ENCODE data around the gene NACC2. TPM values are rescaled to one million over a fixed set of nuclear protein-coding genes. Genes with fewer than 3 reads are reported as not detected.

NACC2 gene
- polyA plus RNA-seq, 1 donor (not counting 4 experiments of a cell fraction or from before 2014, with no cell fraction given): 4.6 TPM

DNA sequence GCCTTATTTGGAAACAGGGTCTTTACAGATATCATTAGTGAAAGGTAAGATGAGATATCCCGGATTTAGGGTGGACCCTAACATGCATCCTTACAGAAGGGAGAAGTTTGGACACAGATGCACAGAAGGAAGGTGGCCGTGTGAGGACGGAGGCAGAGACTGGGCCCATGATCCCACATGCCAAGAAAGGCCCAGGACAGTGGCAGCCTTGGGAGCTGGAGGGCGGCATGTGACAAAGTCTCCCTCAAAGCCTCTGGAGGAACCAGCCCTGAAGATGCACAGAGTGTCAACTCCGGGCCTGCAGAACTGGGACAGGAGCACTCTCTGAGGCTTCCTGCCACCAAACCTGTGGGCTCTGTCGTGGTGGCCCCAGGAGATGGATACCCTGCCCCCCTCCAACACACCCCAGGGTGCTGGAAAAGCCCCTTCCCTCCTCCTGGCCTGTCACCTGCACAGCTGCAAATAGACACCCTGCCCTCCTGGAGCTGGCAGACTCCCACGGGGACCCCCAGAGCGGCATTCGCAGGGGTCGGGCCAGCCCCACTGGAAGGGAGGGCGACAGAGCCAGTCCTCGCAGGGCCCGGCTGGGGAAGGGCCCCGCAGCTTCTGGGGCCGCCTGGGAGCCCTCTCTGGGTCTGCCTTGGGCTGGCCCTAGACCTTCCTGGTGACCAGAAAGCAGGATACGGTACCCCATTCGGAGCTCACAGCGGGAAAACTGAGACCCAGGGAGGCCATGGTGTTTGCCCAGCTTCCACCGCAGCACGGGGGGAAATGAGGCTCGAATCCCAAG lies 7.9 kb downstream of the NACC2 start:
- dilution Hi-C loops (cut with MboI; ENCODE audit: extremely low pct_ligation_motif_present, low sequenced_read_pairs): no loop called here

DNA sequence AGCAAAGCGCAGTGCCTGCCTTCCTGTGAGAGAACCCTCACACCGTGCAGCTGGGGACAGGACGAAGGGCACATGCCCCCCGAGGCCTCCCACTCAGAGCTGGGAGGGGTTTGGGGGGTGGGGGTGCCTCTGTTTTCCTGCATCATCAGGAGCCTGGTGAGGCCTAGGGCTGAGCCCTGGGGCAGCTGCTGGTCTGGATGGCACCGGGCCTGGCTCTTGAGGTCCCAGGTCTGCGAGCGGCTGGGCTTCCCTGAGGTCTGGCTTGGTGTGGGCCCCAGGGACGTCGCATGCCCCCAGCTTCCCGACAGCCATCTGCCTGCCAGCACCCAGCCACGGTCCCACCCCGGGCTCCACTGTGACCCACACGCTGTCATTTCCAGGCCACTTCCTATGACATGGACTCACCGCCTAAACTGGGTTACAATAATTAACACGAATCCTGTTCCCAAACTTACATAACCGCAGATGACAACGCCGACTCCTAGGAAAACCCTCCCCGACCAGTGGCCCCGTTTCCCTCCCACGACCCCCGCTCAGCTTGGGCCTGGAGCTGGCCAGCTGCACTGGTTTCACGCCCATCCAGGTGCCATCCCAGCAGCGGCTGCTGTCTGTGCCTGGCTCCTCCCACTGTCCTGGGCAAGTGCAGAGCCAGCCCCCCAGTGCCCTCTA lies 8.7 kb downstream of the NACC2 start:
- Histone ChIP-seq H2AFZ (ENCODE audit: control insufficient read depth, low read length) (no peak overlapping the region), H3K36me3 (ENCODE audit: control insufficient read depth in 2 of 2, extremely low read depth in 1 of 2, insufficient read depth in 2 of 2, low read length in 2 of 2) (peaks cover 3 to 8% of the 10 kb centered on the region in 2 experiments), H3K9ac (ENCODE audit: control insufficient read depth, extremely low read depth, insufficient read depth, low read length) (no peak overlapping the region), H3K4me3 (ENCODE audit: control insufficient read depth in 2 of 3, extremely low read depth in 1 of 3, insufficient read depth in 2 of 3, low read depth in 1 of 3, low read length in 3 of 3) (no peak overlapping the region), H3K79me2 (ENCODE audit: control insufficient read depth, insufficient read depth, low read length) (peaks cover 92% of the 10 kb centered on the region), H4K20me1 (ENCODE audit: control insufficient read depth, extremely low read depth, insufficient read depth, low read length) (peaks cover 24% of the 10 kb centered on the region), H3K27me3 (ENCODE audit: control insufficient read depth, extremely low read depth, insufficient read depth, low read length) (no peaks in the 10 kb centered on the region), H3K9me1 (ENCODE audit: control insufficient read depth, extremely low read depth, insufficient read depth, low read length) (no peaks in the 10 kb centered on the region), H3K4me2 (ENCODE audit: control insufficient read depth, extremely low read depth, insufficient read depth, low read depth, low read length) (no peak overlapping the region), H3K27ac (ENCODE audit: control insufficient read depth, insufficient read depth, low read length) (no peak overlapping the region), H3K9me3 (ENCODE audit: control insufficient read depth, low read depth, low read length) (no peaks in the 10 kb centered on the region), H3K4me1 (ENCODE audit: control insufficient read depth, extremely low read depth, insufficient read depth, low read length) (peaks cover 2% of the 10 kb centered on the region)
- FAIRE-seq (no peak), DNase-seq (ENCODE audit: low read depth, low spot score) (no peak)
- TF ChIP-seq, protein P1, sequence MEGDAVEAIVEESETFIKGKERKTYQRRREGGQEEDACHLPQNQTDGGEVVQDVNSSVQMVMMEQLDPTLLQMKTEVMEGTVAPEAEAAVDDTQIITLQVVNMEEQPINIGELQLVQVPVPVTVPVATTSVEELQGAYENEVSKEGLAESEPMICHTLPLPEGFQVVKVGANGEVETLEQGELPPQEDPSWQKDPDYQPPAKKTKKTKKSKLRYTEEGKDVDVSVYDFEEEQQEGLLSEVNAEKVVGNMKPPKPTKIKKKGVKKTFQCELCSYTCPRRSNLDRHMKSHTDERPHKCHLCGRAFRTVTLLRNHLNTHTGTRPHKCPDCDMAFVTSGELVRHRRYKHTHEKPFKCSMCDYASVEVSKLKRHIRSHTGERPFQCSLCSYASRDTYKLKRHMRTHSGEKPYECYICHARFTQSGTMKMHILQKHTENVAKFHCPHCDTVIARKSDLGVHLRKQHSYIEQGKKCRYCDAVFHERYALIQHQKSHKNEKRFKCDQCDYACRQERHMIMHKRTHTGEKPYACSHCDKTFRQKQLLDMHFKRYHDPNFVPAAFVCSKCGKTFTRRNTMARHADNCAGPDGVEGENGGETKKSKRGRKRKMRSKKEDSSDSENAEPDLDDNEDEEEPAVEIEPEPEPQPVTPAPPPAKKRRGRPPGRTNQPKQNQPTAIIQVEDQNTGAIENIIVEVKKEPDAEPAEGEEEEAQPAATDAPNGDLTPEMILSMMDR (optimal IDR thresholded peaks at IDR 0.05 in 1 of 3, IDR thresholded peaks at IDR 0.05 in 1 of 3, conservative IDR thresholded peaks at IDR 0.05 in 1 of 3; ENCODE audit: extremely low read depth in 1 of 3, insufficient read depth in 2 of 3, low read length in 3 of 3): no peak
- TF ChIP-seq EZH2 (IDR thresholded peaks at IDR 0.05; ENCODE audit: low read length): no peak
- dilution Hi-C loops (cut with MboI; ENCODE audit: extremely low pct_ligation_motif_present, low sequenced_read_pairs): no loop called here

More for the DNA sequence above, 7.9 kb downstream of the NACC2 start:
- Histone ChIP-seq H3K79me2 (ENCODE audit: control insufficient read depth, insufficient read depth, low read length) (peaks cover 92% of the 10 kb centered on the region), H3K4me3 (ENCODE audit: control insufficient read depth in 2 of 3, extremely low read depth in 1 of 3, insufficient read depth in 2 of 3, low read depth in 1 of 3, low read length in 3 of 3) (no peak overlapping the region), H4K20me1 (ENCODE audit: control insufficient read depth, extremely low read depth, insufficient read depth, low read length) (peaks cover 27% of the 10 kb centered on the region), H3K4me2 (ENCODE audit: control insufficient read depth, extremely low read depth, insufficient read depth, low read depth, low read length) (no peak overlapping the region), H3K36me3 (ENCODE audit: control insufficient read depth in 2 of 2, extremely low read depth in 1 of 2, insufficient read depth in 2 of 2, low read length in 2 of 2) (peaks cover 3 to 8% of the 10 kb centered on the region in 2 experiments), H3K9ac (ENCODE audit: control insufficient read depth, extremely low read depth, insufficient read depth, low read length) (no peak overlapping the region), H3K27me3 (ENCODE audit: control insufficient read depth, extremely low read depth, insufficient read depth, low read length) (no peaks in the 10 kb centered on the region), H2AFZ (ENCODE audit: control insufficient read depth, low read length) (no peak overlapping the region), H3K9me3 (ENCODE audit: control insufficient read depth, low read depth, low read length) (no peaks in the 10 kb centered on the region), H3K4me1 (ENCODE audit: control insufficient read depth, extremely low read depth, insufficient read depth, low read length) (peaks cover 7% of the 10 kb centered on the region), H3K9me1 (ENCODE audit: control insufficient read depth, extremely low read depth, insufficient read depth, low read length) (no peaks in the 10 kb centered on the region), H3K27ac (ENCODE audit: control insufficient read depth, insufficient read depth, low read length) (no peak overlapping the region)
- FAIRE-seq (no peak), DNase-seq (ENCODE audit: low read depth, low spot score) (no peak)
- TF ChIP-seq, protein P1 (optimal IDR thresholded peaks at IDR 0.05 in 1 of 3, IDR thresholded peaks at IDR 0.05 in 1 of 3, conservative IDR thresholded peaks at IDR 0.05 in 1 of 3; ENCODE audit: extremely low read depth in 1 of 3, insufficient read depth in 2 of 3, low read length in 3 of 3): no peak
- no peak for TF ChIP-seq EZH2 (IDR thresholded peaks at IDR 0.05; ENCODE audit: low read length)
